PC-9 (cell line): Measurements from ENCODE around the gene COL13A1. TPM values are rescaled to one million over a fixed set of nuclear protein-coding genes. Genes with fewer than 3 reads are reported as not detected.

Experiments used
- BruUV-seq: library from RNA; stranded (reverse); fragments of 400-500 nt; replicated peaks from 2 replicates; lab custom pipeline; 2021; lab: Mats Ljungman, UMichigan
- CTCF ChIA-PET: fragments of 300-600 bp; sonication (Branson Sonifier 250); formaldehyde crosslinking; loops from one replicate; lab custom pipeline; 2022; ENCODE audit warnings: antibody characterized with exemption; lab: Charles Lee
- POLR2A ChIA-PET: fragments of 300-600 bp; sonication (Branson Sonifier 250); formaldehyde crosslinking; loops from one replicate; lab custom pipeline; 2022; ENCODE audit warnings: antibody characterized with exemption; ENCODE audit not compliant: unreplicated experiment; lab: Charles Lee
- DNase-seq, 2 experiments: peaks; one replicate each; pipeline versions ENCODE4 v3.0.0 to v3.0.0-alpha.2; 2015 to 2022; ENCODE audit warnings: mixed read lengths in 1 of 2
- H2AFZ ChIP-seq: fragments of 200-600 bp; sonication (generic); 2 replicates; pipeline ENCODE4 v1.8.1; 2017; ENCODE audit warnings: antibody characterized with exemption
- H3F3A ChIP-seq: fragments of 200-600 bp; sonication (generic); 2 replicates; pipeline ENCODE4 v1.8.1; 2017; ENCODE audit warnings: antibody characterized with exemption, mild to moderate bottlenecking, low read depth; ENCODE audit not compliant: insufficient read depth
- H3K27ac ChIP-seq: fragments of 200-600 bp; sonication (generic); 2 replicates; pipeline ENCODE4 v1.6.1; 2016; ENCODE audit warnings: mixed run types
- H3K27me3 ChIP-seq: fragments of 200-600 bp; sonication (generic); 2 replicates; pipeline ENCODE4 v1.6.1; 2016; ENCODE audit warnings: low read depth, mixed run types; ENCODE audit not compliant: insufficient read depth
- H3K36me3 ChIP-seq: fragments of 200-600 bp; sonication (generic); 2 replicates; pipeline ENCODE4 v1.6.1; 2016; ENCODE audit warnings: low read depth, mixed run types
- H3K4me1 ChIP-seq: fragments of 200-600 bp; sonication (generic); replicated peaks from 2 replicates; pipeline ENCODE4 v1.6.1; 2016; ENCODE audit warnings: mixed run types; ENCODE audit not compliant: insufficient read depth
- H3K4me2 ChIP-seq: fragments of 200-600 bp; sonication (generic); 2 replicates; pipeline ENCODE4 v1.6.1; 2017; ENCODE audit warnings: mixed run types
- H3K4me3 ChIP-seq: fragments of 200-600 bp; sonication (generic); 2 replicates; pipeline ENCODE4 v1.6.1; 2016; ENCODE audit warnings: mixed run types
- H3K79me2 ChIP-seq: fragments of 200-600 bp; sonication (generic); 2 replicates; pipeline ENCODE4 v1.6.1; 2017; ENCODE audit warnings: low read depth, mixed run types
- H3K9me2 ChIP-seq: fragments of 200-600 bp; sonication (generic); 2 replicates; pipeline ENCODE4 v1.8.1; 2017; ENCODE audit warnings: mild to moderate bottlenecking; ENCODE audit not compliant: insufficient read depth
- H3K9me3 ChIP-seq: fragments of 200-600 bp; sonication (generic); 2 replicates; pipeline ENCODE4 v1.8.1; 2016; ENCODE audit warnings: low read depth; ENCODE audit not compliant: insufficient read depth
- H4K20me1 ChIP-seq: fragments of 200-600 bp; sonication (generic); 2 replicates; pipeline ENCODE4 v1.8.1; 2017; ENCODE audit not compliant: insufficient read depth
- CTCF ChIP-seq: fragments of 200-600 bp; sonication (generic); conservative IDR thresholded peaks from 2 replicates; pipeline ENCODE4 v1.6.1; 2017; ENCODE audit warnings: mixed run types, antibody characterized with exemption, mild to moderate bottlenecking, moderate library complexity
- EZH2 ChIP-seq: fragments of 200-600 bp; sonication (generic); IDR thresholded peaks from 2 replicates; pipeline ENCODE4 v1.8.0; 2017; ENCODE audit warnings: antibody characterized with exemption, low read depth
- intact Hi-C: fragments of 100-400 bp; cut with micrococcal nuclease; formaldehyde crosslinking; loops from one replicate; pipeline ENCODE4 v1.10.0; 2022; ENCODE audit not compliant: unreplicated experiment
- total RNA-seq: library from RNA; stranded (reverse); gene quantifications from 2 replicates; pipeline ENCODE4 v1.2.3, GENCODE V29; 2021

COL13A1 gene
- total RNA-seq, 1 experiment from 2014 or later = 1.6 TPM

- H3K79me2 ChIP-seq = no peaks in the 10 kb centered on the region
- intact Hi-C loops = no loop called here
- peaks cover 47% of the 10 kb centered on the region for H3F3A ChIP-seq
- peaks cover 81% of the 10 kb centered on the region for H3K4me1 ChIP-seq
- TF ChIP-seq EZH2 = no peak
- TF ChIP-seq CTCF = no peak
- H3K9me2 ChIP-seq = no peaks in the 10 kb centered on the region
- ChIA-PET CTCF (no interaction called here), POLR2A (no interaction called here)
- no peak overlapping the region for H3K4me3 ChIP-seq
- H4K20me1 ChIP-seq = no peaks in the 10 kb centered on the region
- H2AFZ ChIP-seq = no peak overlapping the region
- DNase-seq = no peak
- no peaks in the 10 kb centered on the region for H3K27me3 ChIP-seq
- BruUV-seq = no TSS peak
- no peaks in the 10 kb centered on the region for H3K9me3 ChIP-seq
- peak overlapping the region; percentile 74 for H3K4me2 ChIP-seq
- H3K27ac ChIP-seq = peak overlapping the region; percentile 79
- no peaks in the 10 kb centered on the region for H3K36me3 ChIP-seq
Observed at GRCh38 chr10:69870591-69870990, 68.9 kb downstream of the COL13A1 start.

- intact Hi-C loops = no loop called here
- H3K4me3 ChIP-seq = no peak overlapping the region
- H3K9me2 ChIP-seq = no peaks in the 10 kb centered on the region
- no peak overlapping the region for H2AFZ ChIP-seq
- peak overlapping the region; percentile 79 for H3K27ac ChIP-seq
- CTCF ChIA-PET = no interaction called here
- no peaks in the 10 kb centered on the region for H3K27me3 ChIP-seq
- H3K4me1 ChIP-seq = peaks cover 76% of the 10 kb centered on the region
- TF ChIP-seq CTCF (no peak), EZH2 (no peak)
- H4K20me1 ChIP-seq = no peaks in the 10 kb centered on the region
- no peaks in the 10 kb centered on the region for H3K9me3 ChIP-seq
- peak overlapping the region; percentile 74; the same call in 1 of the 2 replicates for H3K4me2 ChIP-seq
- no peak for DNase-seq
- POLR2A ChIA-PET = no interaction called here
- BruUV-seq = no TSS peak
- no peaks in the 10 kb centered on the region for H3K79me2 ChIP-seq
- H3F3A ChIP-seq = peaks cover 42% of the 10 kb centered on the region
- no peaks in the 10 kb centered on the region for H3K36me3 ChIP-seq
Observed at GRCh38 chr10:69871074-69871473, 69.4 kb downstream of the COL13A1 start.

DNA sequence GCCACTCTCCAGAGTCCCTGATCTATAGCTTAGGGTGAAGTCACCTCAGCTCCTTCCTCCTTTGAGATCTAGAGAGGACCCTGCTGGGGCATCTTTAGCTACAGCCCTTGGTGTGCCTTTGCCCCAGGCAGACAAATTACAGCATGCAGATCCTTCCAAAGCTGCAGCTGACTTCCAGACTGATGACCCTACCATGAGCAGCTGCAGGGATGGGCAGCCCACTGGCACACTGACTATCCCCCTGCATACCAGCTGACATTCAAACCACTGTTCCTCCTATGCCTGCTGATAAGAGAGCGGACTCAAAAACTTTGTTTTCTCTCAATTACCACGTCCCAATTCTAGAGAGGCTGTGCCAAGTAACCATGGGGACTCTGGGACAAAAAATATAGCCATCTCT lies 70.6 kb downstream of the COL13A1 start:
- intact Hi-C loops = no loop called here
- ChIA-PET CTCF (no interaction called here), POLR2A (no interaction called here)
- Histone ChIP-seq H3K79me2 (no peaks in the 10 kb centered on the region), H3F3A (peaks cover 41% of the 10 kb centered on the region), H3K4me2 (no peak overlapping the region), H3K4me3 (no peak overlapping the region), H3K9me2 (no peaks in the 10 kb centered on the region), H3K4me1 (peaks cover 63% of the 10 kb centered on the region), H3K27ac (no peak overlapping the region), H2AFZ (no peak overlapping the region), H3K9me3 (no peaks in the 10 kb centered on the region), H3K36me3 (no peaks in the 10 kb centered on the region), H3K27me3 (no peaks in the 10 kb centered on the region), H4K20me1 (no peaks in the 10 kb centered on the region)
- DNase-seq = no peak
- no TSS peak for BruUV-seq
- TF ChIP-seq CTCF = no peak
- TF ChIP-seq EZH2 = no peak
